HG03135 (cell line): Measurements from ENCODE around the gene PSMB7.

ENCODE experiments used
- ATAC-seq: cut with Tn5 transposase; IDR thresholded peaks from one replicate; pipeline ENCODE4 v1.9.1; 2021; ENCODE audit warnings: mild to moderate bottlenecking, moderate library complexity; ENCODE audit not compliant: unreplicated experiment

PSMB7 gene

GRCh38 chr9:124358631-124359030, 56.6 kb downstream of the PSMB7 start:
- ATAC-seq: no peak

DNA sequence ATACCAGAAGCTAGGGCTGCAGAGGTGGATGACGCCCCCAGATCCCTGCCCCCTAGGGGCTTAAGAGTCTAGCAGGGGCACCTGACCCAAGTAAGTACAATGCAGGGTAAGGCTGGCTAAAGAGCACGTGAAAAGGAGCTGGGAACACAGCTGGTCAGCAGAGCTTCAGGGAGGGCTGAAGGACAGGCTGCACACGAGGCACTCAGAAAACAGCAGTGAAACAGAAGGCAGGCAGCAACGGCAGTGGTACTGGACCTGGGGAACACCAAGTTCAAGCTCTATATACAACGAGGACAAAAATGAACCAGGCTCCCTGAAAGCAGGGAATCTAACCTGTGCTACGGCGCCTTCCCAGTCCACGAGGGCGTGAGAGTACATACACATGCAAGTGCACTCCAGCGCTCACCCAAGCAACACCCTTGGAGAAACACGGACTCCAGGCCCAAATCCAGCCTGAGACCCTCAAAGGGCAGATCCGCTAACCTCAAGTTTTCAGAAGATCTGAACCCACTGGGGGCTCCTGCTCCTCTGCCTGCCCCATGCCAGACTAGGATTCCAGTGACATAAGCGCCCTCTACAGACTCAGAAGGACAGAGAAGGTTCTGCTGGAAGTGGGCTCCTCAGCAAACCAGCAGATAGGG, 57.4 kb downstream of the PSMB7 start:
- ATAC-seq: no peak

DNA sequence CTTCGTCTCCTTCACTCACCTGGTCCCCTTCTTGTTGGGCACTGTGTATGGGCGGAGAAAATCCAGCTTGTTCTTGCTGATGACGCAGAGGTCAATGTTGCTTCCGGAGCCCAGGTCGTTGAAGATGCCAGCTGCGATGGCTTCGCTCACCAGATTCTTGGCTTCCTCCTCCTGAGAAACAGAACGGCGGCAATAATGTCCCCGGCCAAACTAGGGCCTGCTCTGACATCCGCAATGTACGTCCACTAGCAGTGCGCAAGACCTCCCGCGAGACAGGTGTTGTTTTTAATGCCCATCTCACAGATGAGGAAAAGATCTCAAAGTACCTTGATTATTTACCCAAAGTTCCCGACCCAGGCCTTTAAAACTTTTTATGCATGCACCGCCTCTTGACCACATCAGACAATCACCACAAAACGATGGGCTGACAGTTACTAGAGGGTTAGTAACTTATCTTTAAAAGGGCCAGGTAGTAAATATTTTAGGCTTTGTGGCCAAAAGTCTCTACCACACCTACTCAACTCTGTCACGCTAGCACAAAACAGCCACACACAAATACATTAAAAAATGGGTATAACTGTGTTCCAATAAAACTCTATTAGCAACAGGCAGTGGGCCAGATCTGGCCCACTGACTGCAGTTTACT, 58.4 kb downstream of the PSMB7 start:
- no peak for ATAC-seq

DNA sequence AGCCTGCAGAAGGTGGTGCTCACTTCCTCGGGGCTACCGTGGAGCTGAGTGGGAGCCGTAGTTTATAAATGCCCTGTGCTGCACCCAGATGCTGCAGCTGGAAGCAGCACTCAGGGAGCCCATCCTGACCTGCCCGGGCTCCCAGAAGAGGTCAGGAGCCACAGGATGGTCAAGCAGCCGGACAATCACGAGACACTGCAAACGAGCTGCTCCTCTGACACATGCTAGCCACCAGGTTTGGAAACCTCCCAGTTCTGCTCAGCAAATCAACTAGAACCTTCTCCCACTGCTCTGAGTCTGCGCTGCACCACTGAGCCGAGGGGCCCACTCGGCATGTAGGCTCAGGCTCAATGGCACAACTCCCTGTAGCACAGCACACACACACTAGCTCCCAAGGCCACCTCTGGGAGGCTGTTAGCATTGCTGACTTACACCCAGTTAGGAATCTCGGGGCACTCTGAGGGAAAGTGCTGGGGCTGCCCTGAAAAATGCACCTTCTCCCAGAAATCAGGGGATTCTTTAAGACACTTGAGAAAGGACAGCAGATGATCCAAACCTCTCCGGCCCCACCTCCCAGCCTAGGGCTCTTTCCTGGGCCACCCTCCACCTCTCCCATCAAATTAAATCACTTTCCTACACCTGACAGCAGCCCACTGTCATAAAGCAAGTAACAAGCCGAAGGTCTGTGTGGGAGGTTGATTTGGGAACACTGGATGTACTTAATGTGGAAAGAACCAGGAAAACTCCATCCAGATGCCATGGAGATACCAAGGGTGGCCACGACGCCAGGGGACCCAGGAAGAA, 59.1 kb downstream of the PSMB7 start:
- no peak for ATAC-seq

GRCh38 chr9:124355039-124355940, 60.0 kb downstream of the PSMB7 start:
- ATAC-seq: no peak

DNA sequence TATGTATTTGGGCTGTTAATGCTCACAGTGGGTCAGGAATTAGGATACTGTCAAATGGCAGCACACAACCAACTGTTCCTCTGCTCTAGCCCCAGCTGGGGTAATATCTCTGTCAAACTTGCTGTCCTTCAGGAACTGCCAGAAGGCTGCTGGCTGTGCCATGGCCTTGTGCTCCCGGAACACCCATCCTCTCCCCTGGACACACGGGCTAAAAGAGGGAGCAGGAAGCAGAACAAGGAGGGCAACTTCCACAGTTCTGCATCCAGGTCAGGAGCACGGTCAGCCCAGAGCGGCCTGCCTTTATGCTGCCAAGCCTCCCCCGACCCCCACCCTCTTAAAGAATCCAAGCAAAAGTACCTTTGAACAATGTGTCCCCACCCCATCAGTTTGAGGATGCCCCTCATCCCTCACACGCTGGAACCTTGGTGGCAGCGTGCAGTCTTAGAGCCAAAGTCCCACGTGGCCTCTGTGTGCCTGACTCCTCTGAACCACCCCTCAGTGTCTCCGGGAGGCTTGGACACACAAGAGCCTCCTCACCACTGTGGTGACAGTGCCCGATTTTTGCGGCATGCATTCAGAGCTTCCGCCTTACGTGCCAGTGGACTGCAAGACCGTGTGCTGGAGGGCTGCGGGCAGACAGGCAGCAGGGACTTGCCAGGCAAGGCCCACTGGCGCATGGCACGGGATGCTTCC, 60.8 kb downstream of the PSMB7 start:
- no peak for ATAC-seq

GRCh38 chr9:124353811-124354274, 61.4 kb downstream of the PSMB7 start:
- ATAC-seq: no peak

- ATAC-seq: no peak
Measured at GRCh38 chr9:124353166-124353768, 62.0 kb downstream of the PSMB7 start.

- no peak for ATAC-seq
Measured at GRCh38 chr9:124352616-124353015, 62.6 kb downstream of the PSMB7 start.

DNA sequence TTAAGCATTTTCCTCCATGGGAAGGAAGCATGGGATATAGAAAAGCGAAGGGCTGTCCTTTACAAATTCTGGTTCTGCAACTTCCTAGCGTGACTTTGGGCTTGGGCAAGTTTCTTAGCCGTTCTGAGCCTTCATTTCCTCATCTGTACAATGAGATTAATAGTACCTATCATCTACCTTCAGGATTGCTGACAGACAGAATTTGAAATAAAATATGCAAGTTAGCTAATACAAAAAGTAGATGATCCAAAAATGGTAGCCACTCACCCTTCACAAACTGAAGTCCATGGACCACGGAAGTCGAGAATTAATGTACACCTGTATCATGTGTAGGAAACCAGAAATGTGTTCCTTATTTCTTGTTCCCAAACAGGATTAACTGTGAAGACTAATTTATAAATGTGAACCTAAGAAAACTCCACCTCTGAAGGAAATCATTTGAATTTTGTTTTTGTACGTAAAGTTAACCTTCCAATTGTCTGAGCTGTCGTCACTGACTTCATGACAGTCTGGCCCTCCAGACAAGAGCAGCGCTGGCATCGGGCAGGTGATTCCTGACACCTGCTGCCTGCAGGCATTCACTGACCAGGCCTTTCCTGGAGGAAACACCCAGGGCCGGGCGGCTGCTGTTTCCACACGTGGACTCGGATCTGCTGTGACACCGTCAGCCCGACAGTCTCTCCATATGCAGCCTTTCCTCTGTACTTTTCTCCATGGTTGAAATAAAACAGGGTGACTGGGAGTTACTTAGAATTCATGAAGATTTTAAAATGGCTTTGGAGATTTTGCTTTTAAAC, 63.4 kb downstream of the PSMB7 start:
- no peak for ATAC-seq

DNA sequence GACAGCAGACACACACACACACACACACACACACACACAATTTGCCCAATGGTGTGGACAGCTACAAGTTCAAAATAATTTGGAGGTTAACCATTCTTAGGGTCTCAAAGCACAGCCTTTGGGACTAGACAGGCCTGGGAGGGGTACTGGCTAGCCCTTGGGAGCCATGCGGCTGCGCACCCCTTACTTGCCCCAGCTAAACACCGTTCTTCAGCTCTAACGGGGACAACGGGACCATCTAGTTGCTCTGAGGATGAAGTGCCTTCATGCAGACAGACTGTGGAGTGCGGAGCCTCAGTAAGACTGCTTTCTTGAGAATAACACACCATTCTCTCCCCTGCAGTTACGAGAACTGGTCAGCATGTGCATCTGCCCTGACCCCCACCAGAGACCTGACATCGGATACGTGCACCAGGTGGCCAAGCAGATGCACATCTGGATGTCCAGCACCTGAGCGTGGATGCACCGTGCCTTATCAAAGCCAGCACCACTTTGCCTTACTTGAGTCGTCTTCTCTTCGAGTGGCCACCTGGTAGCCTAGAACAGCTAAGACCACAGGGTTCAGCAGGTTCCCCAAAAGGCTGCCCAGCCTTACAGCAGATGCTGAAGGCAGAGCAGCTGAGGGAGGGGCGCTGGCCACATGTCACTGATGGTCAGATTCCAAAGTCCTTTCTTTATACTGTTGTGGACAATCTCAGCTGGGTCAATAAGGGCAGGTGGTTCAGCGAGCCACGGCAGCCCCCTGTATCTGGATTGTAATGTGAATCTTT, 64.6 kb downstream of the PSMB7 start:
- ATAC-seq: no peak

GRCh38 chr9:124349675-124350493, 65.4 kb downstream of the PSMB7 start:
- no peak for ATAC-seq

DNA sequence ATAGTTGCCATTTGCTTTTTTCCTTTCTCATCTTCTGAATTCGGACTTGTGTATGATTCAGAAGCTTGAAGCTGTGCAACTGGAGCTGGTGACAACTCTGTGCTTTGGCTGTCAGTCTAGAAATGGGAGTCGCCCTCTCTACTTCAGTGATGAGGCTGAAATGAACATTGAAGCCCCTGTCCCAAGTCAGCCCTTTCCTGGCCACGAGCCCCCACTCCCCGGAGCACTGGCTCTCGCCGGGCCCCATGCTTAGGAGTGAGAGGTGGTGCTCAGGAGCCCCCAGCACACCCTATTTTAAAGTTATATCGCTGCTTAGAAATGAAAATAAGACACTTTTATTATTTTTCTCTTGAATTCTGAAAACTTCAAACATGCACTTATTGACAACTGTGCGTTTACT, 66.0 kb downstream of the PSMB7 start:
- ATAC-seq: no peak

GRCh38 chr9:124348831-124349230, 66.4 kb downstream of the PSMB7 start:
- ATAC-seq: no peak

DNA sequence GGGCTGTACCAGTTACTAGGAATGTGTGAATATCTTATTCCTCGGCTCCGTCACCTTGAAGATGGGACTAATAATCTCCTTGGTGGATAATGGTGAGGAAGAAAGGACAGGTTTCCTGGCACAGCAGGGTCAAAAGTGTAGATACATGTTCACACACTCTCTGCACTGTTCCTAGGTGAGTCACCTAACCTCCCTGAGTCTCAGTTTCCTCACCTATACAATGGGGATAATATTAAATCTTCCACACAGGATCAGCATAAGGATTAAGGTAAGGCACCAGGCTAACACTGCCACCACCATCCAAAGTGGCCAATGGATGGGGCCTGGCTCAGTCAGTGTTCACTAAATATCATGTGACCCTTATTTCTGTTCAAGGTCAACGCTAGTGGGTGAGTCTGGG, 66.9 kb downstream of the PSMB7 start:
- ATAC-seq: no peak

DNA sequence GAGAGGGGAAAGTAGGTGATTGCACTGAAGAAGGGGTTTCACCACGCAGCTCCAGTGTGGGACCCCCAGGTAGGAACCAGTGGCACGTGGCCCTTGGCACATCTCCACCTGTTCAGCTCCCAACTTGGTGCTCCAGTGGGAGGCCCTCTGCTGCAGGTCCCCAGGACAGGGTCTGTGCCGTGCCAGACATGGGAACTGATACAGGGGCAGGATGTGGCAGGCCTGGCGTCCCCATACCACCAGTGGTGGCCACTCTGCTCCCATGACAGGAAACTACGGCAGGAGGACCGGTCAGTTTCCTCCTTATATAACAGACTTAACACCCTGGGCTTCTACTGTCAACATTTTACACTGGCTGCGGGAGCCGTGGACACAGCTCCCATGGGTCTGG, 67.3 kb downstream of the PSMB7 start:
- ATAC-seq: no peak

GRCh38 chr9:124347206-124347967, 67.9 kb downstream of the PSMB7 start:
- no peak for ATAC-seq
